Measurements from ENCODE around the gene TDRD1. TPM values are rescaled to one million over a fixed set of nuclear protein-coding genes. Genes with fewer than 3 reads are reported as not detected.

The TDRD1 gene
- total RNA-seq, 1 experiment from 2014 or later: not detected

GRCh38 chr10:114208351-114208750, 29.2 kb downstream of the TDRD1 start:
- Histone ChIP-seq H3K4me1 (ENCODE audit: control insufficient read depth in 1 of 2, insufficient read depth in 2 of 2, low read length in 2 of 2) (no peaks in the 10 kb centered on the region), H3K4me3 (replicated peaks in 1 of 2; ENCODE audit: low read depth in 1 of 2, low read length in 2 of 2) (no peak overlapping the region), H2AFZ (ENCODE audit: low read depth, low read length, poor library complexity, severe bottlenecking) (no peak overlapping the region), H3K36me3 (ENCODE audit: control insufficient read depth in 1 of 2, insufficient read depth in 2 of 2, low read length in 2 of 2) (no peaks in the 10 kb centered on the region), H3K27me3 (ENCODE audit: insufficient read depth, low read length) (peaks cover 21% of the 10 kb centered on the region), H3K9me2 (ENCODE audit: insufficient read depth) (no peaks in the 10 kb centered on the region), H3K4me2 (ENCODE audit: low read length) (no peak overlapping the region), H4K20me1 (ENCODE audit: insufficient read depth) (no peaks in the 10 kb centered on the region), H3K79me2 (ENCODE audit: insufficient read depth, low read length) (no peaks in the 10 kb centered on the region), H3K27ac (ENCODE audit: low read depth, low read length) (no peak overlapping the region), H3K9ac (ENCODE audit: low read length) (no peak overlapping the region), H3K9me3 (ENCODE audit: control insufficient read depth in 1 of 2, insufficient read depth in 1 of 2, low read depth in 1 of 2, low read length in 2 of 2) (no peaks in the 10 kb centered on the region)
- ChIA-PET RAD21 (ENCODE audit: low non-redundant PET in 1 of 2, low total read pairs in 2 of 2, uncharacterized antibody in 2 of 2, unreplicated experiment in 2 of 2) (no interaction called here), POLR2A (no interaction called here), CTCF (no interaction called here)
- BruUV-seq (replicated peaks): no TSS peak
- TF ChIP-seq REST (IDR thresholded peaks at IDR 0.05; ENCODE audit: low read depth) (no peak), POLR2A (IDR thresholded peaks at IDR 0.05; ENCODE audit: borderline replicate concordance, extremely low read depth, insufficient read depth, insufficient read length) (no peak), YY1 (IDR thresholded peaks at IDR 0.05; ENCODE audit: extremely low read depth, insufficient replicate concordance, low read depth, low read length) (no peak), CTCF (IDR thresholded peaks at IDR 0.05 in 2 of 3, conservative IDR thresholded peaks at IDR 0.05 in 1 of 3; ENCODE audit: borderline replicate concordance in 1 of 3, insufficient read depth in 1 of 3, low read depth in 2 of 3, low read length in 2 of 3) (no peak), JUND (IDR thresholded peaks at IDR 0.05) (no peak), ZBTB33 (IDR thresholded peaks at IDR 0.05; ENCODE audit: extremely low read depth, insufficient replicate concordance, low read length) (no peak), SIN3A (IDR thresholded peaks at IDR 0.05; ENCODE audit: low read depth) (no peak), SP1 (IDR thresholded peaks at IDR 0.05; ENCODE audit: low read depth) (no peak), EZH2phosphoT487 (IDR thresholded peaks at IDR 0.05; ENCODE audit: borderline replicate concordance) (no peak), POLR2AphosphoS5 (IDR thresholded peaks at IDR 0.05; ENCODE audit: low read depth, low read length) (no peak), CBX3 (IDR thresholded peaks at IDR 0.05; ENCODE audit: low read depth) (no peak), SRF (IDR thresholded peaks at IDR 0.05; ENCODE audit: low read depth) (no peak)
- peak; percentile 34; the same call in 1 of the 2 replicates for ATAC-seq
- no peak for DNase-seq (ENCODE audit: low read depth, low spot score)
- intact Hi-C loops (cut with micrococcal nuclease): no loop called here

Measured in HCT116 (cell line).